GM12865 (cell line): ENCODE measurements around the gene BARHL2.

Experiments used
- DNase-seq: peaks from one replicate; pipeline ENCODE4 v3.0.0; 2010; ENCODE audit warnings: low read depth
- H3K4me3 ChIP-seq: 2 replicates; pipeline ENCODE4 v1.5.1; 2011; ENCODE audit warnings: mild to moderate bottlenecking, low read depth, low read length, control low read depth
- TF ChIP-seq, protein P1 (sequence below): IDR thresholded peaks from 2 replicates; pipeline ENCODE4 v1.5.1; 2011; ENCODE audit warnings: low read length, control low read depth, low read depth, inconsistent platforms; ENCODE audit not compliant: insufficient read depth; ENCODE audit errors: missing control alignments

BARHL2 gene

DNA sequence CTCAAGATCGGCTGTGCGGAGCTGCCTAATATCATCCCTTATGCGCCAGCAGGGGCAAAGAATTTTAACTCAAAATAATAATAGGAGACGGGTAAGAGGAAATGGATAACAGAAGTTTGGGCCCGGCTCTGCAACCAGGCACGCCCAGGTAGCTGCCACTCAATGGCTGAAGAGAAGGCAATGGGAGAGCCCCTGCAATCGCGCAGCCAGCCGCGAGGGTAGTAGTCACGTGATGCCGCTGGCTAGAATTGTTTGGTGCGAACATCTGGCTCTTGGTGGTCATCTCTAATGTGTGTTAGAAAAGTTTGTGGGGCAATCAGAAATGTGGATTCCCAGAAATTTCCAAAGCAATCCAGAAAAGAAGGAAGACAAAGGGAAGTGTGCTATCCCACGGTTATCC lies 12.3 kb downstream of the BARHL2 start:
- no peak overlapping the region for H3K4me3 ChIP-seq
- DNase-seq, result no peak
- TF ChIP-seq, protein P1, sequence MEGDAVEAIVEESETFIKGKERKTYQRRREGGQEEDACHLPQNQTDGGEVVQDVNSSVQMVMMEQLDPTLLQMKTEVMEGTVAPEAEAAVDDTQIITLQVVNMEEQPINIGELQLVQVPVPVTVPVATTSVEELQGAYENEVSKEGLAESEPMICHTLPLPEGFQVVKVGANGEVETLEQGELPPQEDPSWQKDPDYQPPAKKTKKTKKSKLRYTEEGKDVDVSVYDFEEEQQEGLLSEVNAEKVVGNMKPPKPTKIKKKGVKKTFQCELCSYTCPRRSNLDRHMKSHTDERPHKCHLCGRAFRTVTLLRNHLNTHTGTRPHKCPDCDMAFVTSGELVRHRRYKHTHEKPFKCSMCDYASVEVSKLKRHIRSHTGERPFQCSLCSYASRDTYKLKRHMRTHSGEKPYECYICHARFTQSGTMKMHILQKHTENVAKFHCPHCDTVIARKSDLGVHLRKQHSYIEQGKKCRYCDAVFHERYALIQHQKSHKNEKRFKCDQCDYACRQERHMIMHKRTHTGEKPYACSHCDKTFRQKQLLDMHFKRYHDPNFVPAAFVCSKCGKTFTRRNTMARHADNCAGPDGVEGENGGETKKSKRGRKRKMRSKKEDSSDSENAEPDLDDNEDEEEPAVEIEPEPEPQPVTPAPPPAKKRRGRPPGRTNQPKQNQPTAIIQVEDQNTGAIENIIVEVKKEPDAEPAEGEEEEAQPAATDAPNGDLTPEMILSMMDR, result no peak

DNA sequence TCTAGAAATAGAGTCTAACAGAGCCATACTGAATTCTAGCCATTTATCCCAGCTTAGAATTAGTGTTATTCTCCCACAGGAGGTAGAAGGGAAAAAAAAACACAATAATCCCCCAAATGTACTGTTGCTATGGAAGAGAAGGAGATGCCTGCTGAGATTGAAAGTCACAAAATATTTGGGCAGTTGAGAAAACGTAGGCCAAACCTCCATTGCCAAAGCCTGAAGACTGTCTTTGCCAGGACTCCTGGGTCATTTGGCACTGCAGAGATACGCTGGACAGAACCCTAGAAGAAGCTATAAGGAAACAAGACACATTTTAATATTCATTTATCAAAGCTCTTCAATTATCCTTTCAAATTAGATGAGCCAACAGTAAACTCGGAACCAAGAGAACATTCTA lies 22.3 kb downstream of the BARHL2 start:
- TF ChIP-seq, protein P1, result no peak

DNA sequence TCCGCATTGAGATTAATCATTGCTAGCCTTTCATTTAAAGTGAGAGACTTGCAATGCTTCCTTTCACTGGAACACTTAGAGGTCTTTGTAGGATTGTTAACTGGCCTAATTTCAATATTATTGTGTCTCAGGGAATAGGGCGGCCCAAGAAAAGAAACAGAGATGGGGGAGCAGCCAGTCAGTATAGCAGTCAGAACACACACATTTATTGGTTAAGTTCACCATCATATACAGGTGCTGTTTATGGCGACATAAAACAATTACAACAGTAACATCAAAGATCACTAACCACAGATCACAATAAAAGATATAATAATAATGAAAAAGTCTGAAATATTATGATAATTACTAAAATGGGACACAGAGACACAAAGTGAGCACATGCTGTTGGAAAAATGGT lies 29.4 kb downstream of the BARHL2 start:
- TF ChIP-seq, protein P1, result no peak
- no peak for DNase-seq
- no peak overlapping the region for H3K4me3 ChIP-seq

More for the DNA sequence above, 22.3 kb downstream of the BARHL2 start:
- H3K4me3 ChIP-seq, result no peak overlapping the region
- DNase-seq, result no peak

DNA sequence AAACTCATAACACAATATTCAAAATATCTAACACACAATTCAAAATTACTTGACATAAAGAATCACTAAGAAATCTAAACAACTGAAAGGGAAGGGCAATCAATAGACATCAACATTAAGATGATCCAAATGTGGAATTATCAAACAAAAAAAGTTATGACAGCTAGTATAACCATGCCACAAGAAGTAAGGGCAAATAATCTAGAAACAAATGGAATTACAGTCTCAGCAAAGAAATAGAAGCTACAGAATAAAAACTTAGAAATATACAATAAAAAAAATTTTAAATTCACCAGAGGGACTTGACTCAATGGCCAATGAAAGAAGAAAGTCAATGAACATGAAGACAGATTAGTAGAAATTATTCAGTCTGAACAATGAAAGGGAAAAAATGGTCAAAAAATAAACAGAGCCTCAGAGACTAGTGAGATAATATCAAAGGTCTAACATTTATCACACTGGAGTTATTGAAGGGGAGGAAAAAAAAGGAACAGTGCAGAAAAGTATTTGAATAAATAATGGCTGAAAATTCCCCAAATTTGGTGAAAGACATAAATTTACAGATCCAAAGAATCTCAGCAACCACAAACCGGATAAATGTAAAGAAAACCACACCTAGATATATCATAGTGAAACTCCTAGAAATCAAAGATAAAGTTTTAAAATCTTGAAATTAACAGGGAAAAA lies 41.8 kb downstream of the BARHL2 start:
- TF ChIP-seq, protein P1, result no peak
- H3K4me3 ChIP-seq, result no peak overlapping the region
- no peak for DNase-seq

DNA sequence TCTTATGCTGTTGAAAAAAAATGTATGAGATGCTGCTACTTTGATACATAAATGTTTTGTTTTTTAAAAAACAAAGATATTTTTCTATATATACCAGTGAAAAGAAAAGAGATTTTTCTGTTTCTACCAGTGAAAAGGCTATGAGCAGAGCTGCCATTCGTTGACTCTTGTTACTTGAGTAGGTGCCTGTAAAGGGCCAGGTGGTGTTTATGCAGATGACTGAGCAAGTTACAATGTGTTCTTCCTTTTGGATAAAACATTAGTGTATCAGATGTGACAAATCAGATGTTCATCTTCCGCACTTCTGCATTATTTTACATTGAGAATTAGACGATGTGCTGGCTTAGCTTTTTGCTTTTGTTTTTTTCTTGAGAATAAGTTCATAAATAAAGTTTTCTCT lies 45.4 kb downstream of the BARHL2 start:
- TF ChIP-seq, protein P1, result no peak

GRCh38 chr1:90671251-90671650 lies 45.9 kb downstream of the BARHL2 start:
- TF ChIP-seq, protein P1, result no peak
- DNase-seq, result no peak
- no peak overlapping the region for H3K4me3 ChIP-seq

More for the DNA sequence above, 45.4 kb downstream of the BARHL2 start:
- no peak for DNase-seq
- H3K4me3 ChIP-seq, result no peak overlapping the region
